Measurements from ENCODE around the gene UBE2H.

The UBE2H gene

DNA sequence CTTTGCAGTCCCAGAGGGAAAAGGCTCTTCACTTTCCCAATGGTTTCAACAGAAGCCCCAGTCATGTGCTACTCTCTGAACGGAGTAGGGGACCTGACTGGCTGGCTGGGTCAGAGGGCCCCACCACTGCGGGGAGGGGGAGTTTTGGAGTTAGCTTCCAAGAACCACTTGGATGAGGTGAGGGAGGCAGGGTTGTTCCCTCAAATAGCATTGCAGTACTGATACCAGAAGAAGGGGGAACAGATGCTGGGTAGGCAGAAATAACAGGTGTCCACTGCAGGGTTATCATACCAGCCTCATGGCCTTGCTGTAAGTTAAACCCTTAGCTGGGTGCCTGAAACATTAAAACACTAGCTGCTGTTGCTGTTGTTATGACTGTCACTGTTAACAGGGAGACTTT is 131.3 kb downstream of the UBE2H start:
- no peak overlapping the region for H3K4me3 ChIP-seq (ENCODE audit: low read length)
- DNase-seq = no peak
- H4K20me1 ChIP-seq (ENCODE audit: insufficient read depth, low read length) = no peaks in the 10 kb centered on the region
- H3K27ac ChIP-seq (ENCODE audit: low read length) = no peak overlapping the region
- H3K4me2 ChIP-seq (ENCODE audit: low read depth, low read length) = no peak overlapping the region
- H3K27me3 ChIP-seq (replicated peaks; ENCODE audit: insufficient read depth, low read length) = no peaks in the 10 kb centered on the region
- no peaks in the 10 kb centered on the region for H3K79me2 ChIP-seq (ENCODE audit: low read length)
- no peaks in the 10 kb centered on the region for H3K36me3 ChIP-seq (replicated peaks; ENCODE audit: insufficient read depth, low read length)
- no peaks in the 10 kb centered on the region for H3K9me3 ChIP-seq (replicated peaks; ENCODE audit: insufficient read depth, low read length)
- no peaks in the 10 kb centered on the region for H3K4me1 ChIP-seq (ENCODE audit: low read length)
- H2AFZ ChIP-seq (ENCODE audit: low read length) = no peak overlapping the region
- TF ChIP-seq, protein P1, sequence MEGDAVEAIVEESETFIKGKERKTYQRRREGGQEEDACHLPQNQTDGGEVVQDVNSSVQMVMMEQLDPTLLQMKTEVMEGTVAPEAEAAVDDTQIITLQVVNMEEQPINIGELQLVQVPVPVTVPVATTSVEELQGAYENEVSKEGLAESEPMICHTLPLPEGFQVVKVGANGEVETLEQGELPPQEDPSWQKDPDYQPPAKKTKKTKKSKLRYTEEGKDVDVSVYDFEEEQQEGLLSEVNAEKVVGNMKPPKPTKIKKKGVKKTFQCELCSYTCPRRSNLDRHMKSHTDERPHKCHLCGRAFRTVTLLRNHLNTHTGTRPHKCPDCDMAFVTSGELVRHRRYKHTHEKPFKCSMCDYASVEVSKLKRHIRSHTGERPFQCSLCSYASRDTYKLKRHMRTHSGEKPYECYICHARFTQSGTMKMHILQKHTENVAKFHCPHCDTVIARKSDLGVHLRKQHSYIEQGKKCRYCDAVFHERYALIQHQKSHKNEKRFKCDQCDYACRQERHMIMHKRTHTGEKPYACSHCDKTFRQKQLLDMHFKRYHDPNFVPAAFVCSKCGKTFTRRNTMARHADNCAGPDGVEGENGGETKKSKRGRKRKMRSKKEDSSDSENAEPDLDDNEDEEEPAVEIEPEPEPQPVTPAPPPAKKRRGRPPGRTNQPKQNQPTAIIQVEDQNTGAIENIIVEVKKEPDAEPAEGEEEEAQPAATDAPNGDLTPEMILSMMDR (IDR thresholded peaks at IDR 0.05; ENCODE audit: low read length) = no peak
- TF ChIP-seq EZH2phosphoT487 (IDR thresholded peaks at IDR 0.05; ENCODE audit: low read length) (no peak), EZH2 (optimal IDR thresholded peaks at IDR 0.05; ENCODE audit: low read depth, low read length) (no peak)
- no peak overlapping the region for H3K9ac ChIP-seq (ENCODE audit: low read length)
- 0 out of 2 replicates have a peak, but pooled peaks cover 4% of the 10 kb centered on the region for H3F3A ChIP-seq (ENCODE audit: insufficient read depth, low read length)
- H3K9me2 ChIP-seq (replicated peaks; ENCODE audit: insufficient read depth, low read length) = no peaks in the 10 kb centered on the region

DNA sequence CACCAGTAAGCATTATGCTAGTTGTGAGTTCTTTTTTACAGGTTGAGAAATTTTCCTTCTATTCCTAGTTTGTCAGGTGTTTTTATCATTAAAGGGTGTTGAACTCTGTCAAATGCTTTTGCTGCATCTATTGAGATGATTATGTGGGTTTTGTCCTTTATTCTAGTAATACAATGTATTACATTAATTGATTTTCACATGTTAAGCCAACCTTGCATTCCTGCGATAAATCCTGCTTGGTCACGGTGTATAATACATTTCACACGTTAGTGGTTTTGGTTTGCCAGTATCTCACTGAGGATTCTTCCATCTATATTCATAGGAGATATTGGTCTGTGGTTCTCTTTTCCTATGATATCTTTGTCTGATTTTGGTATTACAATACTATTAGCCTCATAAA is 136.0 kb downstream of the UBE2H start:
- H3K4me1 ChIP-seq (ENCODE audit: low read length) = no peaks in the 10 kb centered on the region
- DNase-seq = no peak

DNA sequence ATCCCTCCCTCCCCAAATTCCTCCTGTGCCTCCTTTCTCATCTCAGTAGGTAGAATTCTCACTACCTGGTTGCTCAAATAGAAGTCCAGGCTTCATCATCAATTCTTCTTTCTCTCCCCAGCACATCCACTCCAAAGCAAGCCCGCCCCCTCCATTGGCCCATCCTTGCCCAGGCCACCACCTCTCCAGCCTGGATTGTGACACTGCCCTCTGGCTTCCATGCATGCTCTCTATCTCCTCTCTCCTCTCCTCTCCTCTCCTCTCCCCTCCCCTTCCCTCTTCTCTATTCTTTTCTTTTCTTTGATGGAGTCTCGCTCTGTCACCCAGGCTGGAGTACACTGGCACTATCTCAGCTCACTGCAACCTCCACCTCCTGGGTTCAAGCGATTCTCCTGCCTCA is 144.9 kb downstream of the UBE2H start:
- Histone ChIP-seq H2AFZ (ENCODE audit: low read length) (no peak overlapping the region), H3K4me3 (ENCODE audit: low read length) (no peak overlapping the region), H3K27me3 (replicated peaks; ENCODE audit: insufficient read depth, low read length) (no peaks in the 10 kb centered on the region), H3K27ac (ENCODE audit: low read length) (no peak overlapping the region), H3K9me3 (replicated peaks; ENCODE audit: insufficient read depth, low read length) (no peaks in the 10 kb centered on the region), H3K9me2 (replicated peaks; ENCODE audit: insufficient read depth, low read length) (no peaks in the 10 kb centered on the region), H3K9ac (ENCODE audit: low read length) (no peak overlapping the region), H3K4me1 (ENCODE audit: low read length) (no peaks in the 10 kb centered on the region), H4K20me1 (ENCODE audit: insufficient read depth, low read length) (no peaks in the 10 kb centered on the region), H3K4me2 (ENCODE audit: low read depth, low read length) (no peak overlapping the region), H3F3A (ENCODE audit: insufficient read depth, low read length) (no peaks in the 10 kb centered on the region), H3K79me2 (ENCODE audit: low read length) (no peaks in the 10 kb centered on the region), H3K36me3 (replicated peaks; ENCODE audit: insufficient read depth, low read length) (no peaks in the 10 kb centered on the region)
- TF ChIP-seq, protein P1 (IDR thresholded peaks at IDR 0.05; ENCODE audit: low read length) = no peak
- TF ChIP-seq EZH2phosphoT487 (IDR thresholded peaks at IDR 0.05; ENCODE audit: low read length) = no peak
- no peak for TF ChIP-seq EZH2 (optimal IDR thresholded peaks at IDR 0.05; ENCODE audit: low read depth, low read length)
- DNase-seq = no peak

More for the DNA sequence above, 136.0 kb downstream of the UBE2H start:
- H3K27ac ChIP-seq (ENCODE audit: low read length) = no peak overlapping the region
- H3K36me3 ChIP-seq (replicated peaks; ENCODE audit: insufficient read depth, low read length) = no peaks in the 10 kb centered on the region
- no peak overlapping the region for H3K9ac ChIP-seq (ENCODE audit: low read length)
- no peaks in the 10 kb centered on the region for H4K20me1 ChIP-seq (ENCODE audit: insufficient read depth, low read length)
- H3F3A ChIP-seq (ENCODE audit: insufficient read depth, low read length) = no peaks in the 10 kb centered on the region
- H3K9me3 ChIP-seq (replicated peaks; ENCODE audit: insufficient read depth, low read length) = no peaks in the 10 kb centered on the region
- no peak overlapping the region for H3K4me2 ChIP-seq (ENCODE audit: low read depth, low read length)
- H3K79me2 ChIP-seq (ENCODE audit: low read length) = no peaks in the 10 kb centered on the region
- no peaks in the 10 kb centered on the region for H3K9me2 ChIP-seq (replicated peaks; ENCODE audit: insufficient read depth, low read length)
- H2AFZ ChIP-seq (ENCODE audit: low read length) = no peak overlapping the region
- no peaks in the 10 kb centered on the region for H3K27me3 ChIP-seq (replicated peaks; ENCODE audit: insufficient read depth, low read length)
- TF ChIP-seq EZH2phosphoT487 (IDR thresholded peaks at IDR 0.05; ENCODE audit: low read length) (no peak), EZH2 (optimal IDR thresholded peaks at IDR 0.05; ENCODE audit: low read depth, low read length) (no peak)
- TF ChIP-seq, protein P1 (IDR thresholded peaks at IDR 0.05; ENCODE audit: low read length) = no peak
- no peak overlapping the region for H3K4me3 ChIP-seq (ENCODE audit: low read length)

Measured in MM.1S (cell line).